Nephron progenitor cell (in vitro differentiated cells): ENCODE data around the gene GNAI3.
A peak's percentile ranks its signal among the peaks of the same experiment; 100 is the strongest.

Experiments used
- DNase-seq: peaks from one replicate; pipeline ENCODE4 v3.0.0; 2021
- H3K27ac Mint-ChIP-seq: 2 replicates; pipeline ENCODE4 v1.8.0; 2021; ENCODE audit warnings: mild to moderate bottlenecking, moderate library complexity, mixed read lengths
- H3K27me3 Mint-ChIP-seq: 2 replicates; pipeline ENCODE4 v1.8.0; 2021; ENCODE audit warnings: mild to moderate bottlenecking, low read depth, mixed read lengths; ENCODE audit not compliant: poor library complexity
- H3K36me3 Mint-ChIP-seq: 2 replicates; pipeline ENCODE4 v1.8.0; 2021; ENCODE audit warnings: low read depth, mixed read lengths
- H3K4me1 Mint-ChIP-seq: 2 replicates; pipeline ENCODE4 v1.8.0; 2021; ENCODE audit warnings: mixed read lengths
- H3K4me3 Mint-ChIP-seq: 2 replicates; pipeline ENCODE4 v1.8.0; 2021; ENCODE audit warnings: mild to moderate bottlenecking, moderate library complexity, mixed read lengths
- H3K9me3 Mint-ChIP-seq: 2 replicates; pipeline ENCODE4 v1.8.0; 2021; ENCODE audit warnings: mild to moderate bottlenecking, moderate library complexity, mixed read lengths
- TF ChIP-seq, protein P1 (sequence below): fragments of 200-600 bp; sonication (generic); IDR thresholded peaks from 2 replicates; pipeline ENCODE4 v1.5.0; 2021; ENCODE audit warnings: antibody characterized with exemption

The GNAI3 gene

DNA sequence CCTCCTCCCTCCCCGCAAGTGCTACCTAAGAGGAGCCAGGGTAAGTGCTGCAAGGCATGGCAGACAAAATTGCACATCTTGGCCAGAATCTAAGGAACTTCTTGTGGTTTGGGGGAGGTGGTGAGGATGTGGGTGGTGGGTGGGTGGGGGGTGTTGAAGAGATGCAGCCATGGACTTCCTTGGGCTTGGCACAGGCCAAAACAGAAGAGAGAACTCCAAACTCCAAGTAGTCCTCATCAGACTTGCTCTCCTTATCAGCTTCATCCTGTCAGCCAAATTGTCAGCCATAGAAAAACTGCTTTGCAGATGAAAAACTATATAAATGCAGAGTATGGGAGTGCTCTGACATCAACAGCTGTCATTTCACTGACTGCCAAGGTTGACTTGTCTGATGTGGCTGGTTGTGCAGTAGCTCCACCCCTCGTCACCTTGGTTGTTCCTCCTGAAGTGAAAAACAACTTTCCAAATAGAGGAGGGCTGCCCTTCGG is 46.0 kb upstream of the GNAI3 start:
- H3K27me3 Mint-ChIP-seq, result peaks cover 18% of the 10 kb centered on the region
- H3K27ac Mint-ChIP-seq, result no peak overlapping the region

GRCh38 chr1:109503935-109504334 is 44.5 kb upstream of the GNAI3 start:
- Mint-ChIP-seq H3K36me3 (peaks cover 7% of the 10 kb centered on the region), H3K4me3 (no peak overlapping the region), H3K27me3 (peaks cover 34% of the 10 kb centered on the region), H3K9me3 (no peaks in the 10 kb centered on the region), H3K27ac (no peak overlapping the region), H3K4me1 (peaks cover 51% of the 10 kb centered on the region)
- no peak for DNase-seq
- TF ChIP-seq, protein P1, sequence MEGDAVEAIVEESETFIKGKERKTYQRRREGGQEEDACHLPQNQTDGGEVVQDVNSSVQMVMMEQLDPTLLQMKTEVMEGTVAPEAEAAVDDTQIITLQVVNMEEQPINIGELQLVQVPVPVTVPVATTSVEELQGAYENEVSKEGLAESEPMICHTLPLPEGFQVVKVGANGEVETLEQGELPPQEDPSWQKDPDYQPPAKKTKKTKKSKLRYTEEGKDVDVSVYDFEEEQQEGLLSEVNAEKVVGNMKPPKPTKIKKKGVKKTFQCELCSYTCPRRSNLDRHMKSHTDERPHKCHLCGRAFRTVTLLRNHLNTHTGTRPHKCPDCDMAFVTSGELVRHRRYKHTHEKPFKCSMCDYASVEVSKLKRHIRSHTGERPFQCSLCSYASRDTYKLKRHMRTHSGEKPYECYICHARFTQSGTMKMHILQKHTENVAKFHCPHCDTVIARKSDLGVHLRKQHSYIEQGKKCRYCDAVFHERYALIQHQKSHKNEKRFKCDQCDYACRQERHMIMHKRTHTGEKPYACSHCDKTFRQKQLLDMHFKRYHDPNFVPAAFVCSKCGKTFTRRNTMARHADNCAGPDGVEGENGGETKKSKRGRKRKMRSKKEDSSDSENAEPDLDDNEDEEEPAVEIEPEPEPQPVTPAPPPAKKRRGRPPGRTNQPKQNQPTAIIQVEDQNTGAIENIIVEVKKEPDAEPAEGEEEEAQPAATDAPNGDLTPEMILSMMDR, result no peak

More for the DNA sequence above, 46.0 kb upstream of the GNAI3 start:
- Mint-ChIP-seq H3K4me1 (peaks cover 56% of the 10 kb centered on the region), H3K9me3 (no peaks in the 10 kb centered on the region), H3K36me3 (no peaks in the 10 kb centered on the region), H3K4me3 (no peak overlapping the region)
- TF ChIP-seq, protein P1, result no peak
- DNase-seq, result no peak

DNA sequence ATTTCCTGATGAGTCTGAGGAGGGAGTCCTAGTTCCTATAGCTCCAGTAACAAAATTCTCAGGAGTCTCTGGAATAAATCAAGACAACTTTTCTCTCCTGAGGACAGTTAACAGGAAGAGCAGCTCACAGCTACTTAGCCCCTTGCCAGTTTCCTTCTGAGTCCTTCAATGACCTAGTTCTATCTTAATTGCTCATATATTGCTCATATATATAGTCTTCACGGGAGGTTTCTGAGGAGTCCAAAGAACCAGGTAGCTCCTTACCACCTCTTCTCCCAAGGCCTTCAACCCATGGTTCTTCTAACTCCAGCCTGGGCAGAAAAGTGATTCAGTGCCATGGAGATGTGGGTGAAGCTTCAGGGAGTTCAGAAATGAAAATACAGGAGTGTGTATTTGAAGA is 43.4 kb upstream of the GNAI3 start:
- Mint-ChIP-seq H3K27me3 (peaks cover 41% of the 10 kb centered on the region), H3K9me3 (no peaks in the 10 kb centered on the region), H3K36me3 (peaks cover 7% of the 10 kb centered on the region), H3K4me3 (no peak overlapping the region), H3K4me1 (peaks cover 47% of the 10 kb centered on the region), H3K27ac (no peak overlapping the region)
- no peak for DNase-seq
- TF ChIP-seq, protein P1, result no peak

DNA sequence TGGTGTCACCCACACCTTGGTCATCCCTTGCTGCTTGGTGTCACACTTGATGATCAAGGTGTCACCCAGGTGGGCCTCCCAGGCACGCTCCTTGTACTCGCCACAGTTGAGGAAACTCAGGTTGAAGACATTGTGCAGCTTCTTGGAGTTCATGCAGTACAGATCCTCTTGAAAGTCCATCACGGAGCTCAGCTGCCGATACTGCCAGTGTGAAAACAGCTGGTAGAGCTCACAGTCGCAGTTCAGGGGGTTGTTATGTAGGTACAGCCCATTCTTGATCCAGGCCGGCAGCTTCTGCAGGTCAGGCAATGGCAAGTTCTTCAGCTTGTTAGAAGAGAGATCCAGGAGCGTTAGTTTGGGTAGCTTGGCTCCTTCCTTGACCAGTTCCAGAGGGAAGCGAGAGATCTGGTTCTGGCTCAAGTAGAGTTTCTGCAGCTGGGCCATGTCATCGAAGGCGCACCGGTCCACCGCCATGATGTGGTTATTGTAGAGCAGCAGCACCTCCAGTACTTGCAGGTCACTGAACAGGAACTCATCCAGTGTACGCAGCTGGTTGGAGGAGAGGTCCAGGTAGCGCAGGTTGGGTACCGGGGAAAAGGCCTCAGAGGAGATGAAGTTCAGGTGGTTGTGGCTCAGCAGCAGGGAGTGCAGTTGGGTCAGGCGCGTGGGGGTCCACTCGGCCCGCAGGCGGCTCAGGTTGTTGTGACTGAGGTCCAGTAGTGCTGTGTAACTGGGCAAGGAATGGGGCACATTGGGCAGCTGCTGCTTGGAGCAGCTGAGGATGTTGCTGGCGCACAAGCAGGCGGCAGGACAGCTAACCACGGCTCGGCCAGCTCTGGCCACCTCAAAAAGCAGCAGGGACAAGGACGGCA is 40.2 kb upstream of the GNAI3 start:
- H3K9me3 Mint-ChIP-seq, result no peaks in the 10 kb centered on the region
- H3K27me3 Mint-ChIP-seq, result peaks cover 73% of the 10 kb centered on the region
- peak overlapping the region; percentile 83 for H3K4me3 Mint-ChIP-seq
- TF ChIP-seq, protein P1, result no peak
- peaks cover 7% of the 10 kb centered on the region for H3K36me3 Mint-ChIP-seq
- peaks cover 24% of the 10 kb centered on the region for H3K4me1 Mint-ChIP-seq
- DNase-seq, result no peak
- H3K27ac Mint-ChIP-seq, result no peak overlapping the region

GRCh38 chr1:109508873-109509175 is 39.6 kb upstream of the GNAI3 start:
- Mint-ChIP-seq H3K4me1 (peaks cover 24% of the 10 kb centered on the region), H3K9me3 (no peaks in the 10 kb centered on the region), H3K36me3 (peaks cover 7% of the 10 kb centered on the region), H3K27ac (no peak overlapping the region), H3K27me3 (peaks cover 78% of the 10 kb centered on the region), H3K4me3 (peak overlapping the region; percentile 83)
- DNase-seq, result no peak
- TF ChIP-seq, protein P1, result no peak
